Endodermal cell (in vitro differentiated cells): ENCODE measurements around the gene TMEM237. TPM values are rescaled to one million over a fixed set of nuclear protein-coding genes. Genes with fewer than 3 reads are reported as not detected.

Experiments used
- DNase-seq: peaks from one replicate; pipeline ENCODE4 v3.0.0-alpha.2; 2017
- H3K27ac ChIP-seq: 2 replicates; pipeline ENCODE4 v1.5.1; 2013; ENCODE audit warnings: mild to moderate bottlenecking, low read depth, low read length, moderate library complexity
- H3K27me3 ChIP-seq: 2 replicates; pipeline ENCODE4 v1.6.1; 2013; ENCODE audit warnings: mild to moderate bottlenecking, low read length, moderate library complexity; ENCODE audit not compliant: insufficient read depth, control insufficient read depth, poor library complexity, severe bottlenecking
- H3K36me3 ChIP-seq: 2 replicates; pipeline ENCODE4 v1.7.0; 2013; ENCODE audit warnings: mild to moderate bottlenecking, low read length, moderate library complexity; ENCODE audit not compliant: control insufficient read depth, insufficient read depth
- H3K4me1 ChIP-seq: one replicate; pipeline ENCODE4 v1.7.0; 2013; ENCODE audit warnings: low read length; ENCODE audit not compliant: control insufficient read depth, insufficient read depth
- H3K4me3 ChIP-seq: 2 replicates; pipeline ENCODE4 v1.5.1; 2013; ENCODE audit warnings: mild to moderate bottlenecking, low read length, moderate library complexity
- H3K9ac ChIP-seq: 2 replicates; pipeline ENCODE4 v1.6.1; 2013; ENCODE audit warnings: mild to moderate bottlenecking, low read length, moderate library complexity; ENCODE audit not compliant: poor library complexity, severe bottlenecking; ENCODE audit errors: extremely low read depth
- H3K9me3 ChIP-seq: 2 replicates; pipeline ENCODE4 v1.6.1; 2013; ENCODE audit warnings: mild to moderate bottlenecking, low read length, moderate library complexity; ENCODE audit not compliant: control insufficient read depth
- H3K27ac Mint-ChIP-seq: 2 replicates; pipeline ENCODE4 v1.8.0; 2020; ENCODE audit warnings: mixed read lengths
- H3K27me3 Mint-ChIP-seq: 2 replicates; pipeline ENCODE4 v1.8.0; 2021; ENCODE audit warnings: mild to moderate bottlenecking, mixed read lengths; ENCODE audit not compliant: insufficient read depth
- H3K36me3 Mint-ChIP-seq: 2 replicates; pipeline ENCODE4 v1.8.0; 2020; ENCODE audit warnings: low read depth, mixed read lengths
- H3K4me1 Mint-ChIP-seq: 2 replicates; pipeline ENCODE4 v1.8.0; 2020; ENCODE audit warnings: mixed read lengths
- H3K4me3 Mint-ChIP-seq: 2 replicates; pipeline ENCODE4 v1.8.0; 2020; ENCODE audit warnings: mild to moderate bottlenecking, moderate library complexity, mixed read lengths
- H3K9me3 Mint-ChIP-seq: 2 replicates; pipeline ENCODE4 v1.8.0; 2020; ENCODE audit warnings: mild to moderate bottlenecking, mixed read lengths
- CTCF ChIP-seq: fragments of 200-600 bp; sonication (generic); conservative IDR thresholded peaks from 2 replicates; pipeline ENCODE4 v1.5.0; 2021; ENCODE audit warnings: antibody characterized with exemption, mild to moderate bottlenecking
- WGBS, 2 experiments: methylation state at CpG; one replicate each; pipeline versions ENCODE4 v1.1.5 to v1.1.7; 2013; ENCODE audit warnings: missing lambda C conversion rate in 2 of 2, mixed read lengths in 1 of 2; ENCODE audit not compliant: insufficient coverage in 1 of 2, insufficient read length in 1 of 2; 5-methylcytosine and 5-hydroxymethylcytosine counted together
- total RNA-seq, 2 donors: library from RNA; stranded (reverse); fragmentation: NEBNext Ultra II Directional in 1 of 2; extraction: Animal tissue kit (Norgen Biotek cat#: 25700) in 1 of 2; gene quantifications; 2 replicates in 1 of 2; 3 replicates in 1 of 2; pipeline ENCODE4 v1.2.1, GENCODE V29; 2021

TMEM237 gene
- total RNA-seq, 2 donors from 2014 or later, result 40.3 to 49.3 TPM

GRCh38 chr2:201642086-201642578, 1.2 kb downstream of the TMEM237 start:
- Histone ChIP-seq H3K4me3 (peak overlapping the region; percentile 92), H3K9me3 (no peaks in the 10 kb centered on the region), H3K27me3 (no peaks in the 10 kb centered on the region), H3K9ac (peak overlapping the region; percentile 92), H3K27ac (peak overlapping the region; percentile 88), H3K36me3 (peaks cover 21% of the 10 kb centered on the region), H3K4me1 (no peaks in the 10 kb centered on the region)
- Mint-ChIP-seq H3K9me3 (no peaks in the 10 kb centered on the region), H3K27ac (peak overlapping the region; percentile 98), H3K36me3 (peaks cover 7% of the 10 kb centered on the region), H3K4me3 (peak overlapping the region; percentile 87), H3K27me3 (no peaks in the 10 kb centered on the region), H3K4me1 (peaks cover 18% of the 10 kb centered on the region)
- 0% methylated on average over 6 to 16 of the region's 16 CpGs for WGBS, 2 experiments
- DNase-seq, result no peak
- TF ChIP-seq CTCF, result no peak

- no peak for DNase-seq
- H3K4me1 Mint-ChIP-seq, result peaks cover 14% of the 10 kb centered on the region
- WGBS, 2 experiments, result 87 to 96% methylated on average over 3 of the region's 3 CpGs
- no peak for TF ChIP-seq CTCF
- no peaks in the 10 kb centered on the region for H3K9me3 Mint-ChIP-seq
- Histone ChIP-seq H3K9me3 (no peaks in the 10 kb centered on the region), H3K27me3 (no peaks in the 10 kb centered on the region), H3K36me3 (peaks cover 46% of the 10 kb centered on the region), H3K4me3 (no peak overlapping the region), H3K4me1 (no peaks in the 10 kb centered on the region), H3K27ac (no peak overlapping the region), H3K9ac (no peak overlapping the region)
- H3K27me3 Mint-ChIP-seq, result no peaks in the 10 kb centered on the region
- peaks cover 23% of the 10 kb centered on the region for H3K36me3 Mint-ChIP-seq
- no peak overlapping the region for H3K4me3 Mint-ChIP-seq
- H3K27ac Mint-ChIP-seq, result no peak overlapping the region
Measured at GRCh38 chr2:201639205-201639604, 4.1 kb downstream of the TMEM237 start.

GRCh38 chr2:201638326-201638725, 5.0 kb downstream of the TMEM237 start:
- Mint-ChIP-seq H3K27ac (no peak overlapping the region), H3K27me3 (no peaks in the 10 kb centered on the region), H3K4me1 (peaks cover 6% of the 10 kb centered on the region), H3K36me3 (peaks cover 28% of the 10 kb centered on the region), H3K9me3 (no peaks in the 10 kb centered on the region), H3K4me3 (no peak overlapping the region)
- TF ChIP-seq CTCF, result no peak
- H3K9ac ChIP-seq, result no peak overlapping the region
- H3K4me1 ChIP-seq, result no peaks in the 10 kb centered on the region
- H3K36me3 ChIP-seq, result peaks cover 55% of the 10 kb centered on the region
- H3K9me3 ChIP-seq, result no peaks in the 10 kb centered on the region
- H3K4me3 ChIP-seq, result no peak overlapping the region
- no peak overlapping the region for H3K27ac ChIP-seq
- no peak for DNase-seq
- H3K27me3 ChIP-seq, result no peaks in the 10 kb centered on the region
- 72 to 75% methylated on average over 4 of the region's 4 CpGs for WGBS, 2 experiments
